H9 (cell line): ENCODE results near the gene SPATA6L. TPM values are rescaled to one million over a fixed set of nuclear protein-coding genes. Genes with fewer than 3 reads are reported as not detected.
A peak's percentile ranks its signal among the peaks of the same experiment; 100 is the strongest.

Experiments used
- DNase-seq: peaks from one replicate; pipeline ENCODE4 v3.0.0-alpha.2; 2017
- H2AFZ ChIP-seq: one replicate; pipeline ENCODE4 v1.6.1; 2013; ENCODE audit warnings: mild to moderate bottlenecking, low read length, control low read depth, moderate library complexity
- H2AK5ac ChIP-seq: 2 replicates; pipeline ENCODE4 v1.6.1; 2013; ENCODE audit warnings: low read length, control low read depth, mixed read lengths; ENCODE audit not compliant: insufficient read length
- H2BK120ac ChIP-seq: one replicate; pipeline ENCODE4 v1.6.1; 2013; ENCODE audit warnings: low read depth, mild to moderate bottlenecking, low read length, control low read depth, inconsistent platforms; ENCODE audit not compliant: poor library complexity, severe bottlenecking
- H2BK12ac ChIP-seq: 2 replicates; pipeline ENCODE4 v1.6.1; 2013; ENCODE audit warnings: low read length, control low read depth, mixed read lengths, low read depth; ENCODE audit not compliant: insufficient read length
- H2BK15ac ChIP-seq: 2 replicates; pipeline ENCODE4 v1.6.1; 2013; ENCODE audit warnings: low read depth, low read length, control low read depth
- H2BK20ac ChIP-seq: one replicate; pipeline ENCODE4 v1.6.1; 2013; ENCODE audit warnings: low read depth, mild to moderate bottlenecking, low read length, control low read depth, inconsistent platforms; ENCODE audit not compliant: poor library complexity, severe bottlenecking
- H2BK5ac ChIP-seq: 2 replicates; pipeline ENCODE4 v1.6.1; 2013; ENCODE audit warnings: low read length, control low read depth, mixed read lengths; ENCODE audit not compliant: insufficient read length
- H3K14ac ChIP-seq: 2 replicates; pipeline ENCODE4 v1.6.1; 2013; ENCODE audit warnings: low read length, control low read depth; ENCODE audit not compliant: insufficient read depth
- H3K18ac ChIP-seq: 2 replicates; pipeline ENCODE4 v1.6.1; 2013; ENCODE audit warnings: low read depth, mild to moderate bottlenecking, mixed read lengths, low read length, control low read depth; ENCODE audit not compliant: insufficient read length
- H3K23ac ChIP-seq: 2 replicates; pipeline ENCODE4 v1.6.1; 2013; ENCODE audit warnings: low read length, control low read depth, mixed read lengths, low read depth; ENCODE audit not compliant: insufficient read length
- H3K23me2 ChIP-seq: 2 replicates; pipeline ENCODE4 v1.6.1; 2013; ENCODE audit warnings: low read depth, mild to moderate bottlenecking, mixed read lengths, low read length, control low read depth; ENCODE audit not compliant: insufficient read length, poor library complexity, severe bottlenecking
- H3K27ac ChIP-seq: 2 replicates; pipeline ENCODE4 v1.5.1; 2013; ENCODE audit warnings: low read length, control low read depth, mixed read lengths, low read depth; ENCODE audit not compliant: insufficient read length
- H3K27me3 ChIP-seq: 2 replicates; pipeline ENCODE4 v1.6.1; 2013; ENCODE audit warnings: low read length, control low read depth, inconsistent platforms; ENCODE audit not compliant: insufficient read depth
- H3K4ac ChIP-seq: 2 replicates; pipeline ENCODE4 v1.6.1; 2013; ENCODE audit warnings: low read depth, mild to moderate bottlenecking, control low read depth, inconsistent platforms, low read length, moderate library complexity
- H3K4me1 ChIP-seq: 2 replicates; pipeline ENCODE4 v1.6.1; 2013; ENCODE audit warnings: low read length, control low read depth, inconsistent platforms; ENCODE audit not compliant: insufficient read depth
- H3K4me2 ChIP-seq: 2 replicates; pipeline ENCODE4 v1.6.1; 2013; ENCODE audit warnings: low read length, control low read depth, mixed read lengths; ENCODE audit not compliant: insufficient read length, insufficient read depth
- H3K56ac ChIP-seq: 2 replicates; pipeline ENCODE4 v1.6.1; 2013; ENCODE audit warnings: low read depth, mild to moderate bottlenecking, mixed read lengths, low read length, control low read depth; ENCODE audit not compliant: insufficient read length
- H3K79me1 ChIP-seq: 2 replicates; pipeline ENCODE4 v1.6.1; 2013; ENCODE audit warnings: low read depth, mild to moderate bottlenecking, moderate library complexity, low read length, control low read depth, inconsistent platforms; ENCODE audit not compliant: insufficient read depth, poor library complexity, severe bottlenecking
- H3K79me2 ChIP-seq: 2 replicates; pipeline ENCODE4 v1.6.1; 2013; ENCODE audit warnings: low read length, control low read depth, inconsistent platforms; ENCODE audit not compliant: insufficient read depth
- H3K9ac ChIP-seq: 2 replicates; pipeline ENCODE4 v1.6.1; 2013; ENCODE audit warnings: low read length, control low read depth, mixed read lengths; ENCODE audit not compliant: insufficient read length; ENCODE audit errors: extremely low read depth
- H3K9me3 ChIP-seq: one replicate; pipeline ENCODE4 v1.6.1; 2013; ENCODE audit warnings: low read depth, low read length, inconsistent platforms; ENCODE audit not compliant: control insufficient read depth
- H3T11ph ChIP-seq: one replicate; pipeline ENCODE4 v1.6.1; 2013; ENCODE audit warnings: mild to moderate bottlenecking, low read length, control low read depth, inconsistent platforms
- H4K20me1 ChIP-seq: one replicate; pipeline ENCODE4 v1.6.1; 2013; ENCODE audit not compliant: control insufficient read depth, insufficient read length, insufficient read depth
- H4K5ac ChIP-seq: 2 replicates; pipeline ENCODE4 v1.6.1; 2013; ENCODE audit warnings: low read depth, mild to moderate bottlenecking, mixed read lengths, low read length, control low read depth; ENCODE audit not compliant: insufficient read length
- H4K8ac ChIP-seq: replicated peaks from 2 replicates; pipeline ENCODE4 v1.6.1; 2013; ENCODE audit warnings: low read length, control low read depth, mixed read lengths, low read depth; ENCODE audit not compliant: insufficient read length
- H4K91ac ChIP-seq: 2 replicates; pipeline ENCODE4 v1.6.1; 2013; ENCODE audit warnings: low read depth, mild to moderate bottlenecking, moderate library complexity, mixed read lengths, low read length, control low read depth; ENCODE audit not compliant: insufficient read length
- H3K27ac Mint-ChIP-seq, 3 experiments: 2 replicates in 2 of 3; 3 replicates in 1 of 3; pipeline ENCODE4 v1.8.0; 2020 to 2021; ENCODE audit warnings: mixed read lengths in 3 of 3, mild to moderate bottlenecking in 1 of 3, moderate library complexity in 1 of 3
- H3K27me3 Mint-ChIP-seq: 2 replicates; pipeline ENCODE4 v1.8.0; 2021; ENCODE audit warnings: low read depth, mild to moderate bottlenecking, moderate library complexity, mixed read lengths
- H3K36me3 Mint-ChIP-seq, 3 experiments: 2 replicates in 2 of 3; 3 replicates in 1 of 3; pipeline ENCODE4 v1.8.0; 2020 to 2021; ENCODE audit warnings: low read depth in 3 of 3, mixed read lengths in 3 of 3; ENCODE audit not compliant: insufficient read depth in 1 of 3
- H3K4me1 Mint-ChIP-seq, 2 experiments: 2 replicates each; pipeline ENCODE4 v1.8.0; 2020; ENCODE audit warnings: mixed read lengths in 2 of 2
- H3K4me3 Mint-ChIP-seq, 2 experiments: 2 replicates in 1 of 2; 3 replicates in 1 of 2; pipeline ENCODE4 v1.8.0; 2020 to 2021; ENCODE audit warnings: mild to moderate bottlenecking in 2 of 2, mixed read lengths in 2 of 2, moderate library complexity in 1 of 2
- H3K9me3 Mint-ChIP-seq, 2 experiments: 2 replicates in 1 of 2; 3 replicates in 1 of 2; pipeline ENCODE4 v1.8.0; 2020; ENCODE audit warnings: mild to moderate bottlenecking in 2 of 2, mixed read lengths in 2 of 2, moderate library complexity in 1 of 2
- WGBS: extraction: QIAGEN DNeasy Blood & Tissue Kit; methylation state at CpG from one replicate; pipeline ENCODE4 v1.1.7; 2013; ENCODE audit warnings: missing lambda C conversion rate, low lambda C conversion rate, mixed read lengths; ENCODE audit not compliant: insufficient read length; ENCODE audit errors: extremely low coverage; 5-methylcytosine and 5-hydroxymethylcytosine counted together
- total RNA-seq: library from RNA; stranded (reverse); gene quantifications from 2 replicates; pipeline ENCODE4 v1.2.1, GENCODE V29; 2021
- TF ChIP-seq, protein P1 (sequence below): fragments of 200-600 bp; sonication (generic); conservative IDR thresholded peaks from 3 replicates; pipeline ENCODE4 v1.8.0; 2021; ENCODE audit warnings: antibody characterized with exemption, mild to moderate bottlenecking

SPATA6L gene
- total RNA-seq, 1 experiment from 2014 or later, result 0.87 TPM

DNA sequence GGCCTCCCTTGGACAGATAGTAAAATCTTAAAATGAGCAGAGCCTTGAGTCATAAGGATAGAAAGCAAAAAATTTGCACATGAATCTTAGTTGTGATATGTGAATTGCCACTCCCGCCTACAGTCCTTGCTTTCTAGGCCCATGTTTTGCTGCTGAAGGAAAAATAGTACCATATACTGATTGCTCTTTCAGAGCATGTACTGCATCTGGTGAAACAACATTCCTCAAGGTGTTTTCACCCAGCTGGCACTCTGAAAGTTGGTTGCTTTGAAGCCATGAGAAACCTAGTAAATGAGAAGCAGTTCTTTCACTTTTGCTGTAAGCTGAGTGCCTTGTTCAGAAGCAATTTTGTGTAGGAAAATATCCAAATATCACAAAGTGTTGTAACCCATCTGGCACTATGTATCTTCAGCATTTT, 23.4 kb upstream of the SPATA6L start:
- 0 out of 2 replicates have a peak, but pooled peaks cover 1% of the 10 kb centered on the region for H3K79me2 ChIP-seq
- Mint-ChIP-seq H3K36me3 (peaks cover 10 to 35% (median 32%) of the 10 kb centered on the region in 3 experiments; a peak in 6 of 7 replicates), H3K4me1 (peaks cover 0 to 2% of the 10 kb centered on the region in 2 experiments; a peak in 1 of 4 replicates), H3K27ac (peak overlapping the region in 1 of 3 experiments; percentile 87; a peak in 1 of 7 replicates), H3K4me3 (no peak overlapping the region), H3K27me3 (no peaks in the 10 kb centered on the region), H3K9me3 (no peaks in the 10 kb centered on the region)
- H2BK12ac ChIP-seq, result no peak overlapping the region
- no peak overlapping the region for H2BK20ac ChIP-seq
- no peak overlapping the region for H4K5ac ChIP-seq
- no peaks in the 10 kb centered on the region for H3K79me1 ChIP-seq
- H2BK15ac ChIP-seq, result no peak overlapping the region
- no peak overlapping the region for H2AK5ac ChIP-seq
- no peak overlapping the region for H3T11ph ChIP-seq
- no peak overlapping the region for H3K14ac ChIP-seq
- no peak overlapping the region for H2BK5ac ChIP-seq
- H3K27ac ChIP-seq, result no peak overlapping the region
- H2BK120ac ChIP-seq, result no peak overlapping the region
- TF ChIP-seq, protein P1, sequence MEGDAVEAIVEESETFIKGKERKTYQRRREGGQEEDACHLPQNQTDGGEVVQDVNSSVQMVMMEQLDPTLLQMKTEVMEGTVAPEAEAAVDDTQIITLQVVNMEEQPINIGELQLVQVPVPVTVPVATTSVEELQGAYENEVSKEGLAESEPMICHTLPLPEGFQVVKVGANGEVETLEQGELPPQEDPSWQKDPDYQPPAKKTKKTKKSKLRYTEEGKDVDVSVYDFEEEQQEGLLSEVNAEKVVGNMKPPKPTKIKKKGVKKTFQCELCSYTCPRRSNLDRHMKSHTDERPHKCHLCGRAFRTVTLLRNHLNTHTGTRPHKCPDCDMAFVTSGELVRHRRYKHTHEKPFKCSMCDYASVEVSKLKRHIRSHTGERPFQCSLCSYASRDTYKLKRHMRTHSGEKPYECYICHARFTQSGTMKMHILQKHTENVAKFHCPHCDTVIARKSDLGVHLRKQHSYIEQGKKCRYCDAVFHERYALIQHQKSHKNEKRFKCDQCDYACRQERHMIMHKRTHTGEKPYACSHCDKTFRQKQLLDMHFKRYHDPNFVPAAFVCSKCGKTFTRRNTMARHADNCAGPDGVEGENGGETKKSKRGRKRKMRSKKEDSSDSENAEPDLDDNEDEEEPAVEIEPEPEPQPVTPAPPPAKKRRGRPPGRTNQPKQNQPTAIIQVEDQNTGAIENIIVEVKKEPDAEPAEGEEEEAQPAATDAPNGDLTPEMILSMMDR, result no peak
- H3K23me2 ChIP-seq, result no peaks in the 10 kb centered on the region
- H3K4me2 ChIP-seq, result no peak overlapping the region
- H4K91ac ChIP-seq, result no peak overlapping the region
- WGBS, result no CpG with 5 or more reads among the region's 1 CpG
- no peak for DNase-seq
- no peak overlapping the region for H3K18ac ChIP-seq
- H3K9me3 ChIP-seq, result no peaks in the 10 kb centered on the region
- H4K20me1 ChIP-seq, result no peaks in the 10 kb centered on the region
- H3K4ac ChIP-seq, result no peak overlapping the region
- no peaks in the 10 kb centered on the region for H3K4me1 ChIP-seq
- H3K9ac ChIP-seq, result no peak overlapping the region
- H4K8ac ChIP-seq, result no peak overlapping the region
- H3K27me3 ChIP-seq, result no peaks in the 10 kb centered on the region
- H3K23ac ChIP-seq, result no peak overlapping the region
- H3K56ac ChIP-seq, result no peak overlapping the region
- H2AFZ ChIP-seq, result no peak overlapping the region
